ENCODE data around the gene TOM1.

DNA sequence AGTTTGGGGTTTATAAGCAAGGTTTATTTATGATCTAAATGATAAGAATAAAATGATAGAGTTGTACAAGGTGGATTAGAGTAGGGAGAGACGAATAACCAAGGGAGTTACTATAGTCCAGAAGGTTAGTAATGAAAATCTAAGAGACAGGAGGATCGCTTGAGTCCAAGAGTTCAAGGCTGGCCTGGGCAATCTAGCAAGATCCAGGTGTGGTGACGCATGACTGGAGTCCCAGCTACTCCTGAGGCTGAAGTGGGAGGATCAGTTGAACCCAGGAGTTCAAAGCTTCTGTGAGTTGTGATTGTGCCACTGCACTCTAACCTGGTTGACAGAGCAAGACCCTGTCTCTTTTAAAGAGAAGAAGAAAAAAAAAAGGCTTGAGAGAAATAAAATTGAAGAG is 30.1 kb upstream of the TOM1 start:
- TF ChIP-seq, protein P1, sequence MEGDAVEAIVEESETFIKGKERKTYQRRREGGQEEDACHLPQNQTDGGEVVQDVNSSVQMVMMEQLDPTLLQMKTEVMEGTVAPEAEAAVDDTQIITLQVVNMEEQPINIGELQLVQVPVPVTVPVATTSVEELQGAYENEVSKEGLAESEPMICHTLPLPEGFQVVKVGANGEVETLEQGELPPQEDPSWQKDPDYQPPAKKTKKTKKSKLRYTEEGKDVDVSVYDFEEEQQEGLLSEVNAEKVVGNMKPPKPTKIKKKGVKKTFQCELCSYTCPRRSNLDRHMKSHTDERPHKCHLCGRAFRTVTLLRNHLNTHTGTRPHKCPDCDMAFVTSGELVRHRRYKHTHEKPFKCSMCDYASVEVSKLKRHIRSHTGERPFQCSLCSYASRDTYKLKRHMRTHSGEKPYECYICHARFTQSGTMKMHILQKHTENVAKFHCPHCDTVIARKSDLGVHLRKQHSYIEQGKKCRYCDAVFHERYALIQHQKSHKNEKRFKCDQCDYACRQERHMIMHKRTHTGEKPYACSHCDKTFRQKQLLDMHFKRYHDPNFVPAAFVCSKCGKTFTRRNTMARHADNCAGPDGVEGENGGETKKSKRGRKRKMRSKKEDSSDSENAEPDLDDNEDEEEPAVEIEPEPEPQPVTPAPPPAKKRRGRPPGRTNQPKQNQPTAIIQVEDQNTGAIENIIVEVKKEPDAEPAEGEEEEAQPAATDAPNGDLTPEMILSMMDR (IDR thresholded peaks at IDR 0.05 in 8 of 11, conservative IDR thresholded peaks at IDR 0.05 in 3 of 11), result no peak
- no peak for TF ChIP-seq POLR2A (IDR thresholded peaks at IDR 0.05)
- TF ChIP-seq POLR2AphosphoS5 (IDR thresholded peaks at IDR 0.05), result no peak
